T-helper 17 cell (primary cell): Measurements from ENCODE around the gene SYNGR1. TPM values are rescaled to one million over a fixed set of nuclear protein-coding genes. Genes with fewer than 3 reads are reported as not detected.

Experiments used
- ATAC-seq: fragments of 150-1000 bp; cut with Tn5 transposase; 2 replicates; pipeline ENCODE4 v1.10.0; 2021; ENCODE audit warnings: mild to moderate bottlenecking, moderate library complexity
- DNase-seq, 3 donors: peaks; one replicate each; pipeline versions ENCODE4 v3.0.0 to v3.0.0-alpha.2; 2020 to 2021
- H3K9me3 ChIP-seq: one replicate; pipeline ENCODE4 v1.7.0; 2013; ENCODE audit warnings: low read length, mild to moderate bottlenecking; ENCODE audit not compliant: control insufficient read depth, poor library complexity, severe bottlenecking
- H3K27ac Mint-ChIP-seq: one replicate; pipeline ENCODE4 v1.8.0; 2022; ENCODE audit warnings: mild to moderate bottlenecking, moderate library complexity, mixed read lengths
- H3K27me3 Mint-ChIP-seq: one replicate; pipeline ENCODE4 v1.8.0; 2022; ENCODE audit warnings: mixed read lengths
- H3K36me3 Mint-ChIP-seq: one replicate; pipeline ENCODE4 v1.8.0; 2022; ENCODE audit warnings: low read depth, mixed read lengths
- H3K4me1 Mint-ChIP-seq: one replicate; pipeline ENCODE4 v1.8.0; 2022; ENCODE audit warnings: mild to moderate bottlenecking, mixed read lengths
- H3K4me3 Mint-ChIP-seq: one replicate; pipeline ENCODE4 v1.8.0; 2022; ENCODE audit warnings: mild to moderate bottlenecking, moderate library complexity, mixed read lengths
- total RNA-seq, 4 donors: library from RNA in 2 of 4; stranded (reverse) in 2 of 4; gene quantifications; one replicate each; pipeline ENCODE4 v1.2.3 and lab custom pipeline; 2022 to 2026

SYNGR1 gene
- total RNA-seq, 2 donors from 2014 or later = 0.47 to 1.1 TPM

DNA sequence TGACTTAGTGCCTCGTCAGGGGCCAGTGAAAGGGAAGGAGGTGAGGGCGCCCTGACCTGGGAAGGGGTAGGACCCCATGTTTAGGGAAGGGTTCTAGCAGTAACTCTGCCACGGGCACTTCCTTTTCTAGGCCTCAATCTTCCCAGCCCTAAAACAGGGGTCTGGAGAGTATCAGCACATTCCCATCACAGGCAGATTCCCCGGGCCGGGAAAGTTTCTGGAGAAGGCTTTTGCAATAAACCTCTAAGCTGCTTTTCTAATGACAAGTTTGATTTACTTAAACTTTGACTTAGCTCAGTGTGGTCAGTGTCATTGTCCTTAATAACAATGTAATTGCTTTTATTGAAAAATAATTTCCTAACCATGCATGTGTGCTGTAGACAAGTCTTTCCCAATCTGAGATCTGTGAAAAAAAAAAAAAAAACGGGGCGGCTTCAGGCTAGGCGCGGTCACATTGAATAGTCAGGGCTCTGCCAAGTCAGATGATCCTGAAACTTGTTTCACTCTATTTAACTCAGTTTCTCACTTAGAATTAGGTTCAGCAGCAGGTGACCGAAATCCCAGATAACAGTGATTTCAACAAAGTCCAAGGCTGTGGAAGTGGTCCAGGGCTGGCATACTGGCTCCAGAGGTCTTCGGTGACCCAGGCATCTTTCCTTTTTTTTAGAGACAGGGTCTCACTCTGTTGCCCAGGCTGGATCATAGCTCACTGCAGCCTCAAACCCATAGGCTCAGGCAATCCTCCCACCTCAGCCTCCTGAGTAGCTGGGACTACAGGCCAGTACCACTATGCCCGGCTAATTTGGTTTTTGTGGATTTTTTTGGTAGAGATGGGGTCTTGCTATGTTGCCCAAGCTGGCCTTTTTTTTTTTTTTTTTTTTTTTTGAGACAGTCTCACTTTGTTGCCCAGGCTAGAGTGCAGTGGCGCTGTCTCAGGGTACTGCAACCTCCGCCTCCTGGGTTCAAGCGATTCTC lies 30.3 kb downstream of the SYNGR1 start:
- Mint-ChIP-seq H3K4me1 (no peaks in the 10 kb centered on the region), H3K36me3 (peaks cover 2% of the 10 kb centered on the region), H3K4me3 (no peak overlapping the region), H3K27me3 (peaks cover 17% of the 10 kb centered on the region), H3K27ac (no peak overlapping the region)
- no peak for ATAC-seq
- no peak for DNase-seq
- H3K9me3 ChIP-seq = no peaks in the 10 kb centered on the region

GRCh38 chr22:39381009-39381755 lies 31.4 kb downstream of the SYNGR1 start:
- H3K9me3 ChIP-seq = no peaks in the 10 kb centered on the region
- Mint-ChIP-seq H3K27ac (no peak overlapping the region), H3K4me1 (no peaks in the 10 kb centered on the region), H3K4me3 (no peak overlapping the region), H3K36me3 (no peaks in the 10 kb centered on the region), H3K27me3 (peaks cover 14% of the 10 kb centered on the region)
- ATAC-seq (no peak), DNase-seq (no peak)

GRCh38 chr22:39381930-39382329 lies 32.1 kb downstream of the SYNGR1 start:
- DNase-seq (no peak), ATAC-seq (no peak)
- H3K27ac Mint-ChIP-seq = no peak overlapping the region
- no peaks in the 10 kb centered on the region for H3K4me1 Mint-ChIP-seq
- H3K9me3 ChIP-seq = no peaks in the 10 kb centered on the region
- H3K4me3 Mint-ChIP-seq = no peak overlapping the region
- H3K36me3 Mint-ChIP-seq = no peaks in the 10 kb centered on the region
- peaks cover 6% of the 10 kb centered on the region for H3K27me3 Mint-ChIP-seq

DNA sequence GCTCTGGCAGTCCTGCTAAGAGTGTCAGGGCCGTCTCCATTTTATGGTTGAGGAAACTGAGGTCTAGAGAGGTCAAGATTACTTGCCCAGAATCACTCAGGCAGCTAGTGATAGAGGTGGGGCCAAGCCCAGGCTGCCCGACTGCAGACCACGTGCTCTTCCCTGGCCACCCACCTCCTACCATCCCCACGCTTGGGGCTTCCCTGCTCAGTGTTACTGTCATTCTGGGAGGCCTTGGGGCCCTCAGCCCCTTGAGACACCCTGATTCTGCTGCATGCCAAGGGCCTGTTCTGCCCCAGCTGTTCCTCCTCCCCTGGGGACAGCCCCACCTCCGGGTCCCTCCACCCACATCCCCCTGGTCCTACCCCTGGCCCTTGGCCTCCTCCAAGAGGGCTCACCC lies 32.6 kb downstream of the SYNGR1 start:
- H3K27ac Mint-ChIP-seq = no peak overlapping the region
- peaks cover 3% of the 10 kb centered on the region for H3K4me1 Mint-ChIP-seq
- no peaks in the 10 kb centered on the region for H3K9me3 ChIP-seq
- no peaks in the 10 kb centered on the region for H3K36me3 Mint-ChIP-seq
- H3K4me3 Mint-ChIP-seq = no peak overlapping the region
- ATAC-seq (no peak), DNase-seq (no peak)
- peaks cover 5% of the 10 kb centered on the region for H3K27me3 Mint-ChIP-seq

- Mint-ChIP-seq H3K4me3 (no peak overlapping the region), H3K4me1 (peaks cover 9% of the 10 kb centered on the region), H3K27me3 (no peaks in the 10 kb centered on the region), H3K27ac (peak overlapping the region; percentile 27), H3K36me3 (no peaks in the 10 kb centered on the region)
- DNase-seq (no peak), ATAC-seq (no peak)
- no peaks in the 10 kb centered on the region for H3K9me3 ChIP-seq
Measured at GRCh38 chr22:39383841-39384625, 34.2 kb downstream of the SYNGR1 start.

DNA sequence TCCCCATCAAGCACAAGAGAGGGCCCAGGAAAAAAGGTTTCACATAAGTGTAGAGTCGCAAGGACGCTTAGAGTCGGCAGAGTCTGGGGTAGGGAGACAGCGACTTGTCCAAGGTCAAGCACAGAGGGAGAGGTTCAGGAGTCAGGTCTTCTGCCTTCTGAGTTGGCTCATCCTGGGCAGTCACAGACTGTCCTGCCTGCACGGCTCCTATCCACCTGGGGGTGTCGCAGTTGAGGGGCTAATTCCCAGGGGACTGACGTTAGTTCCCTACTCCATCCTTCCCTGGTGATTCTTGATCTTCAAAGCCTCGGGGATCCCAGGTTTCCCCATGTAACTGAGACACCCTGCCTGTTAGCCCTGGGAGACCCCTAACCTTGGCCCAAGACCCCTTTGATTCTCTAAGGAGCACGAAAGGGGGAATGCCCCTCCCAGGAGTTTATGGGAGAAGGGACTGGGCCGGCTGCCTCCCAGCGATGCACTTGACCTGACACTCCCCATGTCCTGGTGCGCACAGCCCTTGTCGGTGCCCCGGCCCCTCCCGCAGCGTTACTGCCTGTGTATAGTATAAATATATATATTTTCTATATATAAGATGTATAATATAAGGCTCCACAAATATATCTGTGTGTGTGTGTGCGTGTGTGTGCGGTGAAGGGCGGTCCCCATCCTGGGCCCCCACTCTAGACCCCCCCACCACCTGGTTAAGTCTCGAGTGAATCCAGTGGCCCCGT lies 35.1 kb downstream of the SYNGR1 start:
- no peak for ATAC-seq
- Mint-ChIP-seq H3K36me3 (no peaks in the 10 kb centered on the region), H3K27ac (peak overlapping the region; percentile 27)

GRCh38 chr22:39388261-39389011 lies 38.6 kb downstream of the SYNGR1 start:
- peak; percentile 71 to 75 (median 71) for DNase-seq
- H3K4me1 Mint-ChIP-seq = peaks cover 9% of the 10 kb centered on the region
- H3K27ac Mint-ChIP-seq = peak overlapping the region; percentile 96
- no peaks in the 10 kb centered on the region for H3K27me3 Mint-ChIP-seq
- peak overlapping the region; percentile 92 for H3K4me3 Mint-ChIP-seq
- no peaks in the 10 kb centered on the region for H3K9me3 ChIP-seq
- ATAC-seq = peak; percentile 96
- no peaks in the 10 kb centered on the region for H3K36me3 Mint-ChIP-seq

More for the DNA sequence above, 35.1 kb downstream of the SYNGR1 start:
- no peaks in the 10 kb centered on the region for H3K9me3 ChIP-seq
- H3K4me3 Mint-ChIP-seq = no peak overlapping the region
- peaks cover 9% of the 10 kb centered on the region for H3K4me1 Mint-ChIP-seq
- H3K27me3 Mint-ChIP-seq = no peaks in the 10 kb centered on the region
- DNase-seq = no peak

DNA sequence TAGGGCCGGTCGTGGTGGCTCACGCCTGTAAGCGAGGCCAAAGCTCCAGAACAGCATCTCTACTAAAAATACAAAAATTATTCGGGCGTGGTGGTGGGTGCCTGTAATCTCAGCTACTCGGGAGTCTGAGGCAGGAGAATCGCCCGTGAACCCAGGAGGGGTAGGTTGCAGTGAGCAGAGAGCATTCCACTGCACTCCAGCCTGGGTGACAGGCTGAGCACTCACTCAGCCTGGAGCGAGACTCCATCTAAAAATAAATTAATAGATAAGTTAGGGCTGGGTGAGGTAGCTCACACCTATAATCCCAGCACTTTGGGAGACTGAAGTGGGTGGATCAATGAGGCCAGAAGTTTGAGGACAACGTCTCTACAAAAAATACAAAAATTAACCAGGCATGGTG lies 39.6 kb downstream of the SYNGR1 start:
- no peaks in the 10 kb centered on the region for H3K9me3 ChIP-seq
- Mint-ChIP-seq H3K4me1 (peaks cover 9% of the 10 kb centered on the region), H3K36me3 (no peaks in the 10 kb centered on the region), H3K27ac (peak overlapping the region; percentile 96), H3K4me3 (no peak overlapping the region), H3K27me3 (no peaks in the 10 kb centered on the region)
- ATAC-seq (no peak), DNase-seq (no peak)

GRCh38 chr22:39392341-39392948 lies 42.7 kb downstream of the SYNGR1 start:
- peaks cover 4% of the 10 kb centered on the region for H3K36me3 Mint-ChIP-seq
- H3K4me3 Mint-ChIP-seq = no peak overlapping the region
- ATAC-seq = no peak
- H3K27ac Mint-ChIP-seq = no peak overlapping the region
- H3K27me3 Mint-ChIP-seq = no peaks in the 10 kb centered on the region
- peaks cover 9% of the 10 kb centered on the region for H3K4me1 Mint-ChIP-seq
- H3K9me3 ChIP-seq = no peaks in the 10 kb centered on the region
- DNase-seq = no peak

DNA sequence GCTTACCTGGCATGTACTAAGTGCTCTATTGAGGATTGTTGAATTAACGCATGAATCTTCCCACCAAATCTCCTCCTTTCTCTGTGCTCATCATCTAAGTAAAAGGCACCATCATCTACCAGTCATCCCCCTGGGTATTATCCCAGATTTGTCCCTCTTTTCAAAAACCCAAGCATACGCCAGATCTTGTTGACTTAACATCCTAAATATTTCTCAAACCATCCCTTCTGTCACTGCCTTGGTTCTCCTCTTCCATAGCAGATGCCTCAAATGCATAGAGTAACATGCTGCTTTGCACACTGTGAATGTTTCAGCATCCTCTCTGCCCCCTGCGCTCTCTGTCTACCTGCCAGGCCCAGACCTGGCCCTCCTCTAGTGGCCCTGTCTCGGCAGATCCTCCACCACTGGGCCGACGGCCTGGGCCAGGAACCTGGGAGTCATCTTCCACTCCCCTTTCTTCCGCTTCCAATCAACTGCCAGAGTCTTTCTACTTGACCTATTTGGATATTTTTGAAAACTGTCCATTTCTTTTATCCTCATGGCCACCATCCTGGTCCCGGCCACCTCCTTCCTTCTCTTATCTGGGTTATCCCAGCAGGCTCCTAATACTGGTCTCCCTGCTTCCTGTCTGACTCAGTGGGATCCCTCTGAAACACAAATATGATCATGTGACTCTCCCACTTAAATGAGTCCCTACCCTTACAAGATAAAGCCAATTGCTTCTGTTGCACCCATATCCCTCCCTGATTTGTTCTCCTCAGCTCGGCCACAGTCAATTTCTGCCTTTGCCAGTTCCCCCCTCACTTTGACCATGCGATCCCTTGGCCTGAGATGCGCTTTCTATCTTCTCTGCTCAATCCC lies 46.4 kb downstream of the SYNGR1 start:
- no peak overlapping the region for H3K4me3 Mint-ChIP-seq
- ATAC-seq (no peak), DNase-seq (no peak)
- H3K4me1 Mint-ChIP-seq = peaks cover 6% of the 10 kb centered on the region
- peaks cover 4% of the 10 kb centered on the region for H3K36me3 Mint-ChIP-seq
- no peaks in the 10 kb centered on the region for H3K27me3 Mint-ChIP-seq
- no peak overlapping the region for H3K27ac Mint-ChIP-seq
- no peaks in the 10 kb centered on the region for H3K9me3 ChIP-seq

DNA sequence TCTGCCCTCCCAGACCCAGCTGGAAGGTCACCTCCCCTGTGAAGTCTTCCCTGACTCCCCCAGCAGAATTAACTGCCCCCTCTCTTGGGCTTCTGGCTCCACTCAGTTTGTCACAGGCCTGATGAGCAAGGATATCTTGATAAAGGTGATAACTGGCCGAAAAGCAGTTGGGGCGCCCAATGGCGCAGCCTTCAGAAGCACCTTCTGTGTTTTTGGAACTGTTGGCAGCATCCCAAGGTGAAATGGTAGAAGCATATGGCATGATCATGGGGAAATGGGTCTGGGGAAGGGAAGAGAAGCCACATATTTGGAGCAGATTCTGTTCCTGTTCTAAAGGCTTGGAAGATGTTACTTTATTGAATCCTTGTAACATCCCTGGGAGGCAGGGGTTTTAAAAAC lies 47.0 kb downstream of the SYNGR1 start:
- Mint-ChIP-seq H3K27me3 (no peaks in the 10 kb centered on the region), H3K36me3 (peaks cover 4% of the 10 kb centered on the region), H3K27ac (no peak overlapping the region), H3K4me3 (peak overlapping the region; percentile 56), H3K4me1 (peaks cover 12% of the 10 kb centered on the region)
- no peaks in the 10 kb centered on the region for H3K9me3 ChIP-seq
- no peak for ATAC-seq
- no peak for DNase-seq
